Gastrocnemius medialis (tissue), 4 donors: Measurements from ENCODE around the gene KLK6. TPM values are rescaled to one million over a fixed set of nuclear protein-coding genes. Genes with fewer than 3 reads are reported as not detected.
"Not testable (repeated sequence)": the region's sequence is repeated elsewhere in the genome, so short reads cannot be mapped to it uniquely, and the experiment has no call there.

Experiments
- ATAC-seq, 2 donors: fragments of 150-250 bp; one replicate each; pipeline ENCODE4 v1.9.1; 2016
- DNase-seq, 2 donors: peaks; one replicate each; pipeline ENCODE4 v3.0.0-alpha.2; 2019
- H3K27ac ChIP-seq, 4 donors: fragments of 200-600 bp; sonication (generic); 1 replicate in 1 of 4; 2 replicates in 3 of 4; pipeline ENCODE4 v1.5.1; 2016 to 2018; ENCODE audit warnings: mild to moderate bottlenecking in 2 of 4, moderate library complexity in 1 of 4
- H3K27me3 ChIP-seq, 3 donors: fragments of 200-600 bp; sonication (generic) in 2 of 3; 1 replicate in 1 of 3; 2 replicates in 2 of 3; pipeline versions ENCODE4 v1.5.1 to v1.6.0; 2016 to 2019; ENCODE audit warnings: mild to moderate bottlenecking in 1 of 3, moderate library complexity in 1 of 3
- H3K36me3 ChIP-seq, 2 donors: fragments of 200-600 bp; sonication (generic) in 1 of 2; one replicate each; pipeline ENCODE4 v1.5.1; 2017 to 2018
- H3K4me1 ChIP-seq, 2 donors: fragments of 200-600 bp; sonication (generic) in 1 of 2; one replicate each; pipeline ENCODE4 v1.5.1; 2016 to 2017; ENCODE audit warnings: mild to moderate bottlenecking in 2 of 2
- H3K4me3 ChIP-seq, 4 donors: fragments of 200-600 bp; sonication (generic) in 3 of 4; 1 replicate in 1 of 4; 2 replicates in 3 of 4; pipeline ENCODE4 v1.5.1; 2016 to 2019; ENCODE audit warnings: mild to moderate bottlenecking in 2 of 4
- H3K9me3 ChIP-seq, 3 donors: fragments of 200-600 bp; sonication (generic) in 2 of 3; 1 replicate in 1 of 3; 2 replicates in 2 of 3; pipeline ENCODE4 v1.5.1; 2016 to 2019
- POLR2A ChIP-seq, 2 donors: fragments of 450-650 bp; IDR thresholded peaks; one replicate each; pipeline ENCODE4 v1.6.1; 2017; ENCODE audit warnings: antibody characterized with exemption in 2 of 2, mild to moderate bottlenecking in 2 of 2, moderate library complexity in 2 of 2
- in situ Hi-C, 4 donors: fragments of 200-750 bp; cut with MboI; loops; one replicate each; pipeline versions ENCODE4 v1.15.0 to v1.8.0; 2017; ENCODE audit warnings: low sequenced_read_pairs in 4 of 4
- intact Hi-C: fragments of 100-400 bp; cut with DNase I; formaldehyde crosslinking; loops from one replicate; pipeline ENCODE4 v1.15.1; 2023; ENCODE audit warnings: low total_unique reads
- total RNA-seq, 4 donors: library from RNA; depleted of rRNA; stranded (reverse); fragments of >200 nt; gene quantifications; one replicate each; pipeline versions ENCODE4 v1.1.0 to v1.2.3, GENCODE V29; 2016
- TF ChIP-seq, protein P1 (sequence below), 5 experiments: fragments of 450-650 bp in 3 of 5; fragments of 200-600 bp in 2 of 5; sonication (generic) in 2 of 5; IDR thresholded peaks in 4 of 5; conservative IDR thresholded peaks in 1 of 5; 1 replicate in 4 of 5; 2 replicates in 1 of 5; pipeline ENCODE4 v1.5.1; 2016 to 2019; ENCODE audit warnings: antibody characterized with exemption in 5 of 5, mild to moderate bottlenecking in 3 of 5, moderate library complexity in 3 of 5

KLK6 gene
- total RNA-seq, 4 donors from 2014 or later: not detected

DNA sequence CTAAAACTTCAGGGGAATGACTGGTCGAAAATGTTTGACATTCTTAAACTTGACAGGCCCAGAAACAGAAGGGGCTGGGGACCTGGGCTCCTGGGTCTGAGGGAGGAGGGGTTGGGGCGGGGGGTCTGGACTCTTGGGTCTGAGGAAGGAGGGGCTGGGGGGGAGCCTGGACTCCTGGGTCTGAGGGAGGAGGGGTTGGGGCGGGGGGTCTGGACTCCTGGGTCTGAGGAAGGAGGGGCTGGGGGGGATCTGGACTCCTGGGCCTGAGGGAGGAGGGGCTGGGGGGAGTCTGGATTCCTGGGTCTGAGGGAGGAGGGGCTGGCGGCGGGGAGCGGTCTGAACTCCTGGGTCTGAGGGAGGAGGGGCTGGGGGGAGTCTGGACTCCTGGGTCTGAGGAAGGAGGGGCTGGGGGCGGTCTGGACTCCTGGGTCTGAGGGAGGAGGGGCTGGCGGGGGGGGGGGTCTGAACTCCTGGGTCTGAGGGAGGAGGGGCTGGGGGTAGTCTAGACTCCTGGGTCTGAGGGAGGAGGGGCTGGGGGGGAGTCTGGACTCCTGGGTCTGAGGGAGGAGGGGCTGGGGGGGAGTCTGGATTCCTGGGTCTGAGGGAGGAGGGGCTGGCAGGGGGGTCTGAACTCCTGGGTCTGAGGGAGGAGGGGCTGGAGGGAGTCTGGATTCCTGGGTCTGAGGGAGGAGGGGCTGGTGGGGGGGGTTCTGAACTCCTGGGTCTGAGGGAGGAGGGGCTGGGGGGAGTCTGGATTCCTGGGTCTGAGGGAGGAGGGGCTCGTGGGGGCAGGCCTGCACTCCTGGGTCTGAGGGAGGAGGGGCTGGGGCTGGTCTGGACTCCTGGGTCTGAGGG is 5.5 kb upstream of the KLK6 start:
- no peak overlapping the region for H3K4me3 ChIP-seq
- H3K36me3 ChIP-seq: no peaks in the 10 kb centered on the region
- ATAC-seq (no peak), DNase-seq (no peak)
- no peaks in the 10 kb centered on the region for H3K4me1 ChIP-seq
- H3K27me3 ChIP-seq: no peaks in the 10 kb centered on the region
- intact Hi-C loops: no loop called here
- no peak overlapping the region for H3K27ac ChIP-seq
- H3K9me3 ChIP-seq: no peaks in the 10 kb centered on the region
- TF ChIP-seq POLR2A (IDR thresholded peaks at IDR 0.05): no peak
- TF ChIP-seq, protein P1, sequence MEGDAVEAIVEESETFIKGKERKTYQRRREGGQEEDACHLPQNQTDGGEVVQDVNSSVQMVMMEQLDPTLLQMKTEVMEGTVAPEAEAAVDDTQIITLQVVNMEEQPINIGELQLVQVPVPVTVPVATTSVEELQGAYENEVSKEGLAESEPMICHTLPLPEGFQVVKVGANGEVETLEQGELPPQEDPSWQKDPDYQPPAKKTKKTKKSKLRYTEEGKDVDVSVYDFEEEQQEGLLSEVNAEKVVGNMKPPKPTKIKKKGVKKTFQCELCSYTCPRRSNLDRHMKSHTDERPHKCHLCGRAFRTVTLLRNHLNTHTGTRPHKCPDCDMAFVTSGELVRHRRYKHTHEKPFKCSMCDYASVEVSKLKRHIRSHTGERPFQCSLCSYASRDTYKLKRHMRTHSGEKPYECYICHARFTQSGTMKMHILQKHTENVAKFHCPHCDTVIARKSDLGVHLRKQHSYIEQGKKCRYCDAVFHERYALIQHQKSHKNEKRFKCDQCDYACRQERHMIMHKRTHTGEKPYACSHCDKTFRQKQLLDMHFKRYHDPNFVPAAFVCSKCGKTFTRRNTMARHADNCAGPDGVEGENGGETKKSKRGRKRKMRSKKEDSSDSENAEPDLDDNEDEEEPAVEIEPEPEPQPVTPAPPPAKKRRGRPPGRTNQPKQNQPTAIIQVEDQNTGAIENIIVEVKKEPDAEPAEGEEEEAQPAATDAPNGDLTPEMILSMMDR (IDR thresholded peaks at IDR 0.05 in 4 of 5, conservative IDR thresholded peaks at IDR 0.05 in 1 of 5): no peak
- in situ Hi-C loops: no loop called here

- intact Hi-C loops: no loop called here
- no peaks in the 10 kb centered on the region for H3K4me1 ChIP-seq
- TF ChIP-seq POLR2A (IDR thresholded peaks at IDR 0.05): no peak
- TF ChIP-seq, protein P1 (IDR thresholded peaks at IDR 0.05 in 4 of 5, conservative IDR thresholded peaks at IDR 0.05 in 1 of 5): no peak
- H3K36me3 ChIP-seq: no peaks in the 10 kb centered on the region
- in situ Hi-C loops: no loop called here
- no peak overlapping the region for H3K27ac ChIP-seq
- H3K27me3 ChIP-seq: peaks cover 0 to 3% (median 0%) of the 10 kb centered on the region in 3 donors
- DNase-seq (no peak), ATAC-seq (no peak)
- no peaks in the 10 kb centered on the region for H3K9me3 ChIP-seq
- no peak overlapping the region for H3K4me3 ChIP-seq
Measured at GRCh38 chr19:50972795-50973376, 3.5 kb upstream of the KLK6 start.

DNA sequence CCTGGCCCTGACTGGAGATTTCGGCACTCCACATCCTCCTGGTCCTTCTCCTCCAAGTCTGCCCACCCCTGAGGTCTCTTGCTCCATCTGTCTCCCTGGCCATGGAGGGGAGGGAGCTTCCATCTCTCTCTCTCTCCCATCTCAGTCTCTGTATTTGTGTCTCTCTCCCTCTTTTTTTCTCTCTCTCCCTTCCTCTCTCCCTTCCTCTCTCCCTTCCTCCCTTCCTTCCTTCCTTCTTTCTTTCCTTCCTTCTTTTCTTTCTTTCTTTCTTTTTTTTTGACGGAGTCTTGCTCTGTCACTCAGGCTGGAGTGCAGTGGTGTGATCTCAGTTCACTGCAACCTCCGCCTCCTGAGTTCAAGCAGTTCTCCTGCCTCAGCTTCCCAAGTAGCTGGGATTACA is 419 bp upstream of the KLK6 start:
- H3K4me3 ChIP-seq, H3K36me3 ChIP-seq, H3K4me1 ChIP-seq, H3K9me3 ChIP-seq, DNase-seq, H3K27me3 ChIP-seq, intact Hi-C loops, H3K27ac ChIP-seq, in situ Hi-C loops, ATAC-seq: not testable (repeated sequence)

DNA sequence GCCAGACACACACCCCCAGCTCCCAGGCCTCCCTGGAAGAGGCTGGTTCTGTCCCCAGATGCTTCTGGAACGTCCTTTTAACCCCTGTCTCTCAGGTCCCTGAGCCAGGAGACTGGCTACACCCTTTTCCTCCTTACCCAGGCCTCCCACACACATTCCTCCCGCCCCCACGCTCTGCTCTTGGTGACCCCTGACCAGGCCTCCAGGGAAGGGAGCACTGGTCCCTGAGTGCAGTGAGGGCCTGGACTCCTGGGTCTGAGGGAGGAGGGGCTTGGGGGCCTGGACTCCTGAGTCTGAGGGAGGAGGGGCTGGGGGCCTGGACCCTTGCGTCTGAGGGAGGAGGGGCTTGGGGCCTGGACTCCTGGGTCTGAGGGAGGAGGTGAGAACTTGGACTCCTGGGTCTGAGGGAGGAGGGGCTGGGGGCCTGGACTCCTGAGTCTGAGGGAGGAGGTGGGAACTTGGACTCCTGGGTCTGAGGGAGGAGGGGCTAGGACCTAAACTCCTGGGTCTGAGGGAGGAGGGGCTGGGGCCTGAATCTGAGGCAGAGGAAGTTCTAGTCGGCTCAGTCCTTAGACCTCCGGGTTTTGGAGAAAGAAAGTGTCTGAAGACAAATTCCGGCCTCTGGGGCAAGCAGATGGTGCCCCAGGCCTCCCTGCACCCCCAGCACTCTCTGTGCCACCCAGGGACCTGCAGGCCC is 527 bp downstream of the KLK6 start:
- in situ Hi-C loops (no loop called here), intact Hi-C loops (no loop called here)
- no peak for ATAC-seq

More for the DNA sequence above, 527 bp downstream of the KLK6 start:
- H3K27me3 ChIP-seq: peaks cover 0 to 3% (median 0%) of the 10 kb centered on the region in 3 donors
- no peak for DNase-seq
- no peak for TF ChIP-seq POLR2A (IDR thresholded peaks at IDR 0.05)
- TF ChIP-seq, protein P1 (IDR thresholded peaks at IDR 0.05 in 4 of 5, conservative IDR thresholded peaks at IDR 0.05 in 1 of 5): no peak
- no peaks in the 10 kb centered on the region for H3K9me3 ChIP-seq
- no peaks in the 10 kb centered on the region for H3K36me3 ChIP-seq
- H3K4me3 ChIP-seq: no peak overlapping the region
- H3K4me1 ChIP-seq: no peaks in the 10 kb centered on the region
- H3K27ac ChIP-seq: no peak overlapping the region
